GM12878 (cell line): ENCODE data around the gene BMERB1.

Experiments
- BCL11A ChIP-seq: IDR thresholded peaks from 2 replicates; pipeline ENCODE4 v1.6.1; 2011; ENCODE audit warnings: low read depth, low read length
- CTCF ChIP-seq, 3 experiments: IDR thresholded peaks in 2 of 3; conservative IDR thresholded peaks in 1 of 3; 2 replicates each; pipeline ENCODE4 v1.5.1; 2011; ENCODE audit warnings: low read depth in 3 of 3, low read length in 3 of 3, mild to moderate bottlenecking in 3 of 3, control low read depth in 2 of 3, moderate library complexity in 2 of 3, inconsistent platforms in 1 of 3, mixed read lengths in 1 of 3; ENCODE audit not compliant: control insufficient read depth in 2 of 3, insufficient read depth in 1 of 3; ENCODE audit errors: extremely low read depth in 1 of 3
- ETV6 ChIP-seq, 2 experiments: fragments of 450-650 bp in 1 of 2; IDR thresholded peaks in 1 of 2; conservative IDR thresholded peaks in 1 of 2; 2 replicates each; pipeline ENCODE4 v1.6.1; 2014; ENCODE audit warnings: antibody characterized with exemption in 1 of 2, borderline replicate concordance in 1 of 2, low read depth in 1 of 2, mild to moderate bottlenecking in 1 of 2, moderate library complexity in 1 of 2
- EZH2 ChIP-seq: IDR thresholded peaks from 2 replicates; pipeline ENCODE4 v1.6.1; 2012; ENCODE audit warnings: low read depth, mild to moderate bottlenecking, control low read depth, inconsistent platforms, low read length, borderline replicate concordance; ENCODE audit not compliant: control insufficient read depth
- JUNB ChIP-seq: IDR thresholded peaks from 2 replicates; pipeline ENCODE4 v1.6.1; 2016; ENCODE audit warnings: antibody characterized with exemption, mild to moderate bottlenecking
- JUND ChIP-seq: IDR thresholded peaks from 2 replicates; pipeline ENCODE4 v1.6.1; 2012; ENCODE audit warnings: low read depth, mild to moderate bottlenecking, low read length, improper control_type of control experiment, moderate library complexity
- PBX3 ChIP-seq: IDR thresholded peaks from 2 replicates; pipeline ENCODE4 v1.6.1; 2011; ENCODE audit warnings: mild to moderate bottlenecking, low read depth, low read length, moderate library complexity; ENCODE audit not compliant: insufficient replicate concordance
- POLR2A ChIP-seq: IDR thresholded peaks from 2 replicates; pipeline ENCODE4 v1.6.1; 2011; ENCODE audit warnings: low read depth, mild to moderate bottlenecking, low read length
- RFX5 ChIP-seq: IDR thresholded peaks from 2 replicates; pipeline ENCODE4 v1.6.1; 2011; ENCODE audit warnings: low read depth, low read length, improper control_type of control experiment
- SREBF2 ChIP-seq: IDR thresholded peaks from 2 replicates; pipeline ENCODE4 v1.6.1; 2012; ENCODE audit warnings: mild to moderate bottlenecking, low read length
- TCF3 ChIP-seq: IDR thresholded peaks from 2 replicates; pipeline ENCODE4 v1.6.1; 2012; ENCODE audit warnings: low read depth, mild to moderate bottlenecking, low read length, borderline replicate concordance; ENCODE audit not compliant: insufficient read depth
- YBX1 ChIP-seq: fragments of 450-650 bp; IDR thresholded peaks from 2 replicates; pipeline ENCODE4 v1.6.1; 2016; ENCODE audit warnings: antibody characterized with exemption
- TF ChIP-seq, protein P1 (sequence below): IDR thresholded peaks from 2 replicates; pipeline ENCODE4 v1.6.1; 2012; ENCODE audit warnings: low read depth, low read length, improper control_type of control experiment

GRCh38 chr16:15606518-15607220, 172.3 kb downstream of the BMERB1 start:
- no peak for TF ChIP-seq CTCF (IDR thresholded peaks at IDR 0.05 in 2 of 3, conservative IDR thresholded peaks at IDR 0.05 in 1 of 3; ENCODE audit: control insufficient read depth in 2 of 3, extremely low read depth in 1 of 3, insufficient read depth in 1 of 3, low read depth in 3 of 3, low read length in 3 of 3)
- TF ChIP-seq SREBF2, result no peak
- TF ChIP-seq, protein P1, sequence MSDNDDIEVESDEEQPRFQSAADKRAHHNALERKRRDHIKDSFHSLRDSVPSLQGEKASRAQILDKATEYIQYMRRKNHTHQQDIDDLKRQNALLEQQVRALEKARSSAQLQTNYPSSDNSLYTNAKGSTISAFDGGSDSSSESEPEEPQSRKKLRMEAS, result no peak
- TF ChIP-seq PBX3, result no peak
- TF ChIP-seq POLR2A, result no peak
- TF ChIP-seq YBX1, result no peak
- TF ChIP-seq TCF3, result no peak
- no peak for TF ChIP-seq JUND
- no peak for TF ChIP-seq JUNB
- TF ChIP-seq EZH2, result no peak
- no peak for TF ChIP-seq ETV6 (conservative IDR thresholded peaks at IDR 0.05 in 1 of 2, IDR thresholded peaks at IDR 0.05 in 1 of 2; ENCODE audit: borderline replicate concordance in 1 of 2, low read depth in 1 of 2)
- TF ChIP-seq BCL11A, result no peak
- TF ChIP-seq RFX5, result no peak
